HepG2 (cell line): ENCODE data around the gene OR4N2. TPM values are rescaled to one million over a fixed set of nuclear protein-coding genes. Genes with fewer than 3 reads are reported as not detected.
"Not testable (repeated sequence)": the region's sequence is repeated elsewhere in the genome, so short reads cannot be mapped to it uniquely, and the experiment has no call there.

Experiments used
- ATAC-seq: fragments of 200-7000 bp; cut with Tn5 transposase; 3 replicates; pipeline ENCODE4 v1.9.1; 2020; ENCODE audit warnings: mild to moderate bottlenecking, moderate library complexity
- BruUV-seq: library from RNA; stranded (reverse); fragments of 400-500 nt; replicated peaks from 2 replicates; lab custom pipeline; 2021; lab: Mats Ljungman, UMichigan
- CTCF ChIA-PET: fragments of 300-600 bp; formaldehyde crosslinking; extraction: SDS; loops from one replicate; lab custom pipeline; 2021; ENCODE audit warnings: low total read pairs, inconsistent platforms, low intra/inter-chr PET ratio; lab: Yijun Ruan, JAX
- POLR2A ChIA-PET: fragments of 350-600 bp; sonication (Branson Sonifier 250); formaldehyde crosslinking; loops from one replicate; lab custom pipeline; 2020; ENCODE audit warnings: antibody characterized with exemption, inconsistent platforms; lab: Yijun Ruan, JAX
- DNase-seq: peaks from one replicate; pipeline ENCODE4 v3.0.0-alpha.2; 2015; ENCODE audit warnings: low spot score
- FAIRE-seq: peaks from 3 replicates; lab custom pipeline; 2011; peaks lifted over from hg19 to GRCh38; lab: Jason Lieb, UNC
- H2AFZ ChIP-seq: one replicate; pipeline ENCODE4 v1.6.1; 2011; ENCODE audit warnings: low read length, inconsistent platforms
- H3K27ac ChIP-seq: fragments of 300-600 bp; 3 replicates; pipeline ENCODE4 v1.8.0; 2011; ENCODE audit warnings: mixed run types, mild to moderate bottlenecking, mixed read lengths, low read length, inconsistent platforms; ENCODE audit not compliant: insufficient read depth; ENCODE audit errors: extremely low read length
- H3K27me3 ChIP-seq, 2 experiments: fragments of 200-600 bp in 1 of 2; 2 replicates in 1 of 2; 3 replicates in 1 of 2; pipeline versions ENCODE4 v1.6.0 to v1.8.0; 2011; ENCODE audit warnings: low read length in 2 of 2, mild to moderate bottlenecking in 2 of 2, moderate library complexity in 2 of 2, inconsistent platforms in 1 of 2; ENCODE audit not compliant: insufficient read depth in 2 of 2, control insufficient read depth in 1 of 2
- H3K36me3 ChIP-seq, 2 experiments: fragments of 200-600 bp in 1 of 2; replicated peaks in 1 of 2; 2 replicates in 1 of 2; 3 replicates in 1 of 2; pipeline versions ENCODE4 v1.5.1 to v1.8.0; 2011; ENCODE audit warnings: low read length in 2 of 2, inconsistent platforms in 1 of 2; ENCODE audit not compliant: insufficient read depth in 2 of 2, control insufficient read depth in 1 of 2
- H3K4me1 ChIP-seq: 2 replicates; pipeline ENCODE4 v1.5.1; 2012; ENCODE audit warnings: low read length, inconsistent platforms; ENCODE audit not compliant: insufficient read depth
- H3K4me2 ChIP-seq: 2 replicates; pipeline ENCODE4 v1.6.0; 2011; ENCODE audit warnings: low read depth, low read length, inconsistent platforms
- H3K4me3 ChIP-seq, 3 experiments: fragments of 200-600 bp in 1 of 3; sonication (generic), shearing (Covaris generic) in 1 of 3; replicated peaks in 1 of 3; 2 replicates each; pipeline ENCODE4 v1.5.1; 2011 to 2016; ENCODE audit warnings: low read length in 3 of 3, inconsistent platforms in 2 of 3, low read depth in 2 of 3, mild to moderate bottlenecking in 2 of 3, control low read depth in 1 of 3, mixed read lengths in 1 of 3; ENCODE audit not compliant: insufficient read depth in 1 of 3
- H3K79me2 ChIP-seq: one replicate; pipeline ENCODE4 v1.6.1; 2011; ENCODE audit warnings: low read length, inconsistent platforms; ENCODE audit not compliant: insufficient read depth
- H3K9ac ChIP-seq: 2 replicates; pipeline ENCODE4 v1.6.0; 2011; ENCODE audit warnings: mild to moderate bottlenecking, low read depth, low read length, inconsistent platforms; ENCODE audit not compliant: insufficient read depth
- H3K9me3 ChIP-seq: 2 replicates; pipeline ENCODE4 v1.5.1; 2012; ENCODE audit warnings: mild to moderate bottlenecking, low read length
- H4K20me1 ChIP-seq: 2 replicates; pipeline ENCODE4 v1.6.0; 2011; ENCODE audit warnings: inconsistent platforms, mild to moderate bottlenecking, low read length, moderate library complexity; ENCODE audit not compliant: insufficient read depth
- CC2D1A ChIP-seq: sonication (generic); formaldehyde crosslinking; IDR thresholded peaks from 2 replicates; pipeline ENCODE4 v1.8.1; 2023; ENCODE audit warnings: mild to moderate bottlenecking, missing genetic modification reagents
- FLYWCH1 ChIP-seq: sonication (generic); formaldehyde crosslinking; IDR thresholded peaks from 2 replicates; pipeline ENCODE4 v1.8.1; 2023; ENCODE audit warnings: mild to moderate bottlenecking, missing genetic modification reagents
- GATA4 ChIP-seq: sonication (generic); IDR thresholded peaks from 2 replicates; pipeline ENCODE4 v1.6.1; 2016; ENCODE audit warnings: antibody characterized with exemption, low read depth, borderline replicate concordance
- HOXA3 ChIP-seq: sonication (generic); formaldehyde crosslinking; IDR thresholded peaks from 2 replicates; pipeline ENCODE4 v1.5.0; 2020; ENCODE audit warnings: missing genetic modification reagents
- HOXD1 ChIP-seq: sonication (generic); formaldehyde crosslinking; IDR thresholded peaks from 2 replicates; pipeline ENCODE4 v1.5.0; 2020; ENCODE audit warnings: missing genetic modification reagents
- IRF2 ChIP-seq: IDR thresholded peaks from 2 replicates; pipeline ENCODE4 v1.6.1; 2018; ENCODE audit warnings: missing genetic modification reagents, missing compliant biosample characterization
- PAF1 ChIP-seq: IDR thresholded peaks from 2 replicates; pipeline ENCODE4 v1.6.1; 2016; ENCODE audit warnings: missing genetic modification reagents, missing compliant biosample characterization
- PHF21A ChIP-seq: sonication (generic); formaldehyde crosslinking; IDR thresholded peaks from 2 replicates; pipeline ENCODE4 v1.5.0; 2020; ENCODE audit warnings: mild to moderate bottlenecking, missing genetic modification reagents
- RBFOX2 ChIP-seq: fragments of 200-400 bp; formaldehyde crosslinking; IDR thresholded peaks from 2 replicates; pipeline ENCODE4 v1.6.1; 2017; ENCODE audit warnings: low read depth, mild to moderate bottlenecking, low read length
- ZFP62 ChIP-seq: sonication (generic); formaldehyde crosslinking; IDR thresholded peaks from 2 replicates; pipeline ENCODE4 v1.4.0; 2020; ENCODE audit warnings: missing genetic modification reagents
- ZNF317 ChIP-seq: sonication (generic); formaldehyde crosslinking; IDR thresholded peaks from 2 replicates; pipeline ENCODE4 v1.5.0; 2020; ENCODE audit warnings: mild to moderate bottlenecking, missing genetic modification reagents
- ZNF333 ChIP-seq: sonication (generic); formaldehyde crosslinking; IDR thresholded peaks from 2 replicates; pipeline ENCODE4 v1.4.0; 2020; ENCODE audit warnings: mild to moderate bottlenecking, missing genetic modification reagents, borderline replicate concordance
- ZNF607 ChIP-seq: sonication (generic); formaldehyde crosslinking; IDR thresholded peaks from 2 replicates; pipeline ENCODE4 v1.5.1; 2020; ENCODE audit warnings: missing genetic modification reagents, mild to moderate bottlenecking, borderline replicate concordance
- ZNF691 ChIP-seq: sonication (generic); formaldehyde crosslinking; IDR thresholded peaks from 2 replicates; pipeline ENCODE4 v1.4.0; 2020; ENCODE audit warnings: missing genetic modification reagents, low read depth, mild to moderate bottlenecking, borderline replicate concordance
- ZNF710 ChIP-seq: sonication (generic); formaldehyde crosslinking; IDR thresholded peaks from 2 replicates; pipeline ENCODE4 v1.5.0; 2020; ENCODE audit warnings: mild to moderate bottlenecking, missing genetic modification reagents, borderline replicate concordance
- WGBS: methylation state at CpG from one replicate; pipeline ENCODE4 v1.1.6; 2017; ENCODE audit warnings: low lambda C conversion rate; 5-methylcytosine and 5-hydroxymethylcytosine counted together
- in situ Hi-C: cut with HindIII; loops from 2 replicates; pipeline ENCODE4 v1.10.0; 2017; ENCODE audit warnings: low pct_unique_long_range_greater_than_20kb; ENCODE audit not compliant: extremely low pct_ligation_motif_present
- intact Hi-C: fragments of 100-400 bp; cut with micrococcal nuclease; formaldehyde crosslinking; loops from one replicate; pipeline ENCODE4 v1.10.0; 2022; ENCODE audit not compliant: unreplicated experiment
- polyA plus RNA-seq, 8 experiments: library from polyadenylated mRNA; depleted of rRNA in 3 of 8; stranded (reverse) in 7 of 8; unstranded in 1 of 8; fragments of >200 nt; fragmentation: Illumina TruSeq in 4 of 8; extraction: Trizol in 4 of 8; gene quantifications; 2 replicates each; pipeline versions ENCODE4 v1.2.1 to v1.2.3, GENCODE V29; 2011 to 2016; ENCODE audit warnings: low read depth in 4 of 8, missing spikeins in 1 of 8, mixed read lengths in 1 of 8; ENCODE audit not compliant: insufficient read depth in 1 of 8
- total RNA-seq, 5 experiments: library from RNA; depleted of rRNA; stranded (reverse); fragments of >200 nt; fragmentation: Illumina TruSeq; extraction: Trizol; gene quantifications; 2 replicates each; pipeline ENCODE4 v1.2.3, GENCODE V29; 2016; ENCODE audit warnings: low read depth in 1 of 5

Gene OR4N2
- total and polyA plus RNA-seq, 2 of the 13 experiments (the other 11 are each of a cell fraction or from before 2014, with no cell fraction given): not detected

- no peaks in the 10 kb centered on the region for H3K9me3 ChIP-seq
- H3K9ac ChIP-seq: no peak overlapping the region
- H3K4me3 ChIP-seq: no peak overlapping the region
- no peaks in the 10 kb centered on the region for H3K79me2 ChIP-seq
- no peaks in the 10 kb centered on the region for H3K36me3 ChIP-seq
- BruUV-seq: no TSS peak
- H4K20me1 ChIP-seq: no peaks in the 10 kb centered on the region
- FAIRE-seq (no peak), ATAC-seq (no peak), DNase-seq (no peak)
- H3K4me2 ChIP-seq: no peak overlapping the region
- WGBS: 68% methylated on average over 1 of the region's 1 CpG
- CTCF ChIA-PET: no interaction called here
- TF ChIP-seq IRF2 (CRISPR knock-in tag) (no peak), ZNF710 (no peak), ZNF317 (CRISPR knock-in tag) (no peak), HOXA3 (CRISPR knock-in tag) (no peak), HOXD1 (CRISPR knock-in tag) (no peak), PAF1 (no peak), ZFP62 (CRISPR knock-in tag) (no peak), FLYWCH1 (CRISPR knock-in tag) (no peak), PHF21A (no peak), RBFOX2 (no peak), ZNF607 (no peak), GATA4 (no peak), ZNF691 (CRISPR knock-in tag) (no peak), CC2D1A (no peak), ZNF333 (no peak)
- H3K4me1 ChIP-seq: no peaks in the 10 kb centered on the region
- POLR2A ChIA-PET: no interaction called here
- no peak overlapping the region for H3K27ac ChIP-seq
- in situ Hi-C loops: no loop called here
- H2AFZ ChIP-seq: no peak overlapping the region
- intact Hi-C loops: no loop called here
- no peaks in the 10 kb centered on the region for H3K27me3 ChIP-seq
These were observed 31.6 kb upstream of the OR4N2 start for GRCh38 chr14:19771895-19772430.

- H4K20me1 ChIP-seq, H3K4me1 ChIP-seq, H3K36me3 ChIP-seq, H2AFZ ChIP-seq, H3K9ac ChIP-seq, in situ Hi-C loops, DNase-seq, intact Hi-C loops, BruUV-seq, H3K4me2 ChIP-seq, H3K9me3 ChIP-seq, H3K79me2 ChIP-seq, FAIRE-seq, POLR2A ChIA-PET, H3K4me3 ChIP-seq, ATAC-seq, H3K27me3 ChIP-seq, H3K27ac ChIP-seq, CTCF ChIA-PET: not testable (repeated sequence)
- 8% methylated on average over 2 of the region's 2 CpGs for WGBS
These were observed 31.1 kb upstream of the OR4N2 start for GRCh38 chr14:19772454-19772853.
